Mononuclear cell (primary cell): ENCODE data around the gene CETP. TPM values are rescaled to one million over a fixed set of nuclear protein-coding genes. Genes with fewer than 3 reads are reported as not detected.

ENCODE experiments used
- total RNA-seq: library from RNA; depleted of rRNA; stranded (reverse); fragments of >200 nt; gene quantifications from one replicate; pipeline ENCODE4 v1.2.3, GENCODE V29; 2012

Gene CETP
- total RNA-seq, 1 donor, result 0.52 TPM

Other genes starting within 250 kb of the CETP start
- gene NUP93, start 231.8 kb upstream of the CETP start, total RNA-seq, result 51.1 TPM
- 0.10 TPM for gene SLC12A3, start 96.7 kb upstream of the CETP start, total RNA-seq
- gene HERPUD1, start 29.8 kb upstream of the CETP start, total RNA-seq, result 211 TPM
- gene NLRC5, start 27.6 kb downstream of the CETP start, total RNA-seq, result 246 TPM
- 13.3 TPM for gene CPNE2, start 130.6 kb downstream of the CETP start, total RNA-seq
- gene PSME3IP1, start 224.1 kb downstream of the CETP start, total RNA-seq, result 75.2 TPM
- 25.4 TPM for gene RSPRY1, start 224.4 kb downstream of the CETP start, total RNA-seq